HG03060 (cell line): Measurements from ENCODE around the gene ATP13A4.

Experiments
- ATAC-seq: cut with Tn5 transposase; IDR thresholded peaks from one replicate; pipeline ENCODE4 v1.9.1; 2021; ENCODE audit warnings: low read depth, moderate number of reproducible peaks; ENCODE audit not compliant: unreplicated experiment

Gene ATP13A4

GRCh38 chr3:193407112-193407511, 147.6 kb downstream of the ATP13A4 start:
- ATAC-seq, result no peak

GRCh38 chr3:193403307-193403706, 151.4 kb downstream of the ATP13A4 start:
- ATAC-seq, result no peak

- no peak for ATAC-seq
Observed at GRCh38 chr3:193400304-193400703, 154.4 kb downstream of the ATP13A4 start.

- ATAC-seq, result no peak
Observed at GRCh38 chr3:193396451-193397244, 158.0 kb downstream of the ATP13A4 start.

GRCh38 chr3:193391902-193392301, 162.8 kb downstream of the ATP13A4 start:
- no peak for ATAC-seq

- ATAC-seq, result no peak
Observed at GRCh38 chr3:193389335-193389734, 165.4 kb downstream of the ATP13A4 start.

GRCh38 chr3:193388361-193388760, 166.3 kb downstream of the ATP13A4 start:
- no peak for ATAC-seq

GRCh38 chr3:193387596-193387995, 167.1 kb downstream of the ATP13A4 start:
- ATAC-seq, result no peak

- ATAC-seq, result no peak
Observed at GRCh38 chr3:193378706-193379105, 176.0 kb downstream of the ATP13A4 start, which contains the start of gene ATP13A5. ATP13A5 (minus strand) TSS chr3:193378753; CDS start chr3:193378725, 28 bp downstream.

- no peak for ATAC-seq
Observed at GRCh38 chr3:193377591-193377990, 177.1 kb downstream of the ATP13A4 start.

- ATAC-seq, result no peak
Observed at GRCh38 chr3:193375614-193376013, 179.1 kb downstream of the ATP13A4 start.

GRCh38 chr3:193372783-193373182, 181.9 kb downstream of the ATP13A4 start:
- no peak for ATAC-seq

- no peak for ATAC-seq
Observed at GRCh38 chr3:193367868-193368267, 186.8 kb downstream of the ATP13A4 start.

- ATAC-seq, result no peak
Observed at GRCh38 chr3:193357291-193357690, 197.4 kb downstream of the ATP13A4 start.

GRCh38 chr3:193354423-193354822, 200.3 kb downstream of the ATP13A4 start:
- ATAC-seq, result no peak
